IMR-90 (cell line): ENCODE data around the gene PODXL. TPM values are rescaled to one million over a fixed set of nuclear protein-coding genes. Genes with fewer than 3 reads are reported as not detected.

ENCODE experiments used
- ATAC-seq: fragments of 200-7000 bp; cut with Tn5 transposase; 2 replicates; pipeline ENCODE4 v1.9.1; 2020; ENCODE audit warnings: low read depth, mild to moderate bottlenecking, moderate library complexity
- BruUV-seq: library from RNA; stranded (reverse); fragments of 400-500 nt; replicated peaks from 2 replicates; lab custom pipeline; 2021; lab: Mats Ljungman, UMichigan
- CTCF ChIA-PET: fragments of 300-600 bp; formaldehyde crosslinking; extraction: SDS; loops from one replicate; lab custom pipeline; 2021; ENCODE audit warnings: antibody characterized with exemption; lab: Yijun Ruan, JAX
- POLR2A ChIA-PET: fragments of 300-600 bp; sonication (Branson Sonifier 250); formaldehyde crosslinking; loops from one replicate; lab custom pipeline; 2022; ENCODE audit warnings: antibody characterized with exemption; ENCODE audit not compliant: unreplicated experiment; lab: Charles Lee
- DNase-seq: peaks from one replicate; pipeline ENCODE4 v3.0.0; 2013
- H2AFZ ChIP-seq: replicated peaks from 2 replicates; pipeline ENCODE3; 2013; ENCODE audit warnings: low read length, mild to moderate bottlenecking; ENCODE audit not compliant: poor library complexity
- H2AK5ac ChIP-seq: 2 replicates; pipeline ENCODE4 v1.6.1; 2013; ENCODE audit warnings: low read depth, low read length, inconsistent platforms
- H2AK9ac ChIP-seq: replicated peaks from 2 replicates; pipeline ENCODE3; 2013; ENCODE audit warnings: mild to moderate bottlenecking, low read depth, low read length, moderate library complexity; ENCODE audit not compliant: poor library complexity
- H2BK120ac ChIP-seq: 2 replicates; pipeline ENCODE4 v1.6.1; 2013; ENCODE audit warnings: low read depth, low read length, inconsistent platforms
- H2BK15ac ChIP-seq: 3 replicates; pipeline ENCODE4 v1.6.1; 2013; ENCODE audit warnings: low read depth, low read length, inconsistent platforms
- H2BK20ac ChIP-seq: 2 replicates; pipeline ENCODE4 v1.6.1; 2013; ENCODE audit warnings: low read depth, mild to moderate bottlenecking, inconsistent platforms, low read length, moderate library complexity
- H2BK5ac ChIP-seq: 2 replicates; pipeline ENCODE4 v1.6.1; 2013; ENCODE audit warnings: mild to moderate bottlenecking, low read depth, low read length, inconsistent platforms; ENCODE audit not compliant: poor library complexity, severe bottlenecking
- H3K14ac ChIP-seq: replicated peaks from 2 replicates; pipeline ENCODE4 v1.6.1; 2013; ENCODE audit warnings: low read depth, low read length, inconsistent platforms
- H3K18ac ChIP-seq: 2 replicates; pipeline ENCODE4 v1.6.1; 2013; ENCODE audit warnings: low read depth, low read length, control low read depth
- H3K23ac ChIP-seq: 2 replicates; pipeline ENCODE4 v1.6.1; 2013; ENCODE audit warnings: low read depth, low read length, inconsistent platforms
- H3K27ac ChIP-seq: 2 replicates; pipeline ENCODE4 v1.5.1; 2013; ENCODE audit warnings: mild to moderate bottlenecking, control low read depth, low read length; ENCODE audit not compliant: insufficient read depth
- H3K27me3 ChIP-seq: 2 replicates; pipeline ENCODE4 v1.6.1; 2013; ENCODE audit warnings: low read length; ENCODE audit not compliant: control insufficient read depth, insufficient read depth
- H3K36me3 ChIP-seq: 2 replicates; pipeline ENCODE4 v1.6.1; 2013; ENCODE audit warnings: low read length, mixed read lengths; ENCODE audit not compliant: control insufficient read depth, insufficient read depth
- H3K4ac ChIP-seq: 2 replicates; pipeline ENCODE4 v1.6.1; 2013; ENCODE audit warnings: low read depth, low read length, inconsistent platforms
- H3K4me1 ChIP-seq: 2 replicates; pipeline ENCODE4 v1.6.1; 2013; ENCODE audit warnings: low read length, mixed read lengths; ENCODE audit not compliant: control insufficient read depth, insufficient read depth
- H3K4me2 ChIP-seq: 2 replicates; pipeline ENCODE4 v1.6.1; 2013; ENCODE audit warnings: low read depth, mild to moderate bottlenecking, control low read depth, low read length, moderate library complexity
- H3K4me3 ChIP-seq: 2 replicates; pipeline ENCODE4 v1.5.1; 2013; ENCODE audit warnings: low read depth, mild to moderate bottlenecking, control low read depth, low read length, moderate library complexity; ENCODE audit not compliant: insufficient read depth
- H3K56ac ChIP-seq: 2 replicates; pipeline ENCODE4 v1.6.1; 2013; ENCODE audit warnings: low read length, inconsistent platforms; ENCODE audit not compliant: insufficient read depth; ENCODE audit errors: extremely low read depth
- H3K79me1 ChIP-seq, 2 experiments: 2 replicates each; pipeline ENCODE4 v1.6.1; 2013; ENCODE audit warnings: low read length in 2 of 2, inconsistent platforms in 1 of 2, low read depth in 1 of 2
- H3K9ac ChIP-seq: 2 replicates; pipeline ENCODE4 v1.6.1; 2013; ENCODE audit warnings: low read depth, low read length, control low read depth
- H3K9me1 ChIP-seq: 2 replicates; pipeline ENCODE4 v1.6.1; 2013; ENCODE audit warnings: low read length, inconsistent platforms; ENCODE audit not compliant: insufficient read depth
- H3K9me3 ChIP-seq: 2 replicates; pipeline ENCODE4 v1.6.1; 2013; ENCODE audit warnings: low read length; ENCODE audit not compliant: control insufficient read depth, insufficient read depth
- H4K20me1 ChIP-seq: 2 replicates; pipeline ENCODE4 v1.6.1; 2013; ENCODE audit warnings: low read length, inconsistent platforms; ENCODE audit not compliant: insufficient read depth
- H4K5ac ChIP-seq: 2 replicates; pipeline ENCODE4 v1.6.1; 2013; ENCODE audit warnings: mild to moderate bottlenecking, low read depth, low read length, control low read depth
- H4K8ac ChIP-seq, 2 experiments: 2 replicates each; pipeline ENCODE4 v1.6.1; 2013; ENCODE audit warnings: low read depth in 2 of 2, low read length in 2 of 2, control low read depth in 1 of 2, inconsistent platforms in 1 of 2
- H4K91ac ChIP-seq: 2 replicates; pipeline ENCODE4 v1.6.1; 2013; ENCODE audit warnings: low read depth, low read length, inconsistent platforms; ENCODE audit not compliant: insufficient read depth
- ELK1 ChIP-seq: fragments of 150-350 bp; IDR thresholded peaks from 2 replicates; pipeline ENCODE4 v1.6.1; 2016; ENCODE audit warnings: low read depth, mild to moderate bottlenecking, low read length, moderate library complexity, borderline replicate concordance
- MAFK ChIP-seq: IDR thresholded peaks from 2 replicates; pipeline ENCODE4 v1.6.1; 2012; ENCODE audit warnings: low read depth, low read length, improper control_type of control experiment
- WGBS, 2 experiments: methylation state at CpG; one replicate each; pipeline versions ENCODE4 v1.1.5 to v1.1.7; 2013; ENCODE audit warnings: missing lambda C conversion rate in 2 of 2; ENCODE audit not compliant: insufficient read length in 1 of 2; ENCODE audit errors: extremely low coverage in 2 of 2; 5-methylcytosine and 5-hydroxymethylcytosine counted together
- dilution Hi-C: fragments of 300-500 bp; cut with HindIII; formaldehyde crosslinking; loops from one replicate; pipeline ENCODE4 v1.14.3; 2018; ENCODE audit warnings: low sequenced_read_pairs; ENCODE audit not compliant: unreplicated experiment
- in situ Hi-C: fragments of 300-500 bp; cut with MboI; formaldehyde crosslinking; loops from 3 replicates; pipeline ENCODE4 v1.14.3; 2019; ENCODE audit warnings: low sequenced_read_pairs, inconsistent platforms, mixed read lengths
- intact Hi-C: fragments of 100-400 bp; cut with micrococcal nuclease; formaldehyde crosslinking; loops from 2 replicates; pipeline ENCODE4 v1.10.0; 2022
- polyA plus RNA-seq, 3 experiments: library from polyadenylated mRNA; depleted of rRNA; stranded (reverse); fragments of >200 nt; gene quantifications; 2 replicates each; pipeline ENCODE4 v1.2.3, GENCODE V29; 2012; ENCODE audit warnings: low replicate concordance in 1 of 3
- total RNA-seq: library from RNA; depleted of rRNA; stranded (reverse); fragments of >200 nt; gene quantifications from 2 replicates; pipeline ENCODE4 v1.2.3, GENCODE V29; 2012

The PODXL gene
- total and polyA plus RNA-seq, 2 of the 4 experiments (the other 2 are of a cell fraction), result 1.3 to 3.8 TPM

GRCh38 chr7:131489881-131490280 lies 66.5 kb downstream of the PODXL start:
- no peak overlapping the region for H4K8ac ChIP-seq
- no peaks in the 10 kb centered on the region for H3K27me3 ChIP-seq
- dilution Hi-C loops (no loop called here), intact Hi-C loops (no loop called here), in situ Hi-C loops (no loop called here)
- no peak overlapping the region for H3K14ac ChIP-seq
- DNase-seq (no peak), ATAC-seq (no peak)
- TF ChIP-seq ELK1, result no peak
- TF ChIP-seq MAFK, result no peak
- no CpG with 5 or more reads among the region's 4 CpGs for WGBS, 2 experiments
- H3K4ac ChIP-seq, result no peak overlapping the region
- no peak overlapping the region for H3K4me3 ChIP-seq
- H2BK15ac ChIP-seq, result no peak overlapping the region
- peaks cover 0 to 11% of the 10 kb centered on the region in 2 experiments; a peak in 3 of 4 replicates for H3K79me1 ChIP-seq
- H4K5ac ChIP-seq, result no peak overlapping the region
- ChIA-PET CTCF (no interaction called here), POLR2A (no interaction called here)
- H4K20me1 ChIP-seq, result no peaks in the 10 kb centered on the region
- H4K91ac ChIP-seq, result no peak overlapping the region
- no peak overlapping the region for H2BK20ac ChIP-seq
- no peak overlapping the region for H3K9ac ChIP-seq
- no peak overlapping the region for H2BK5ac ChIP-seq
- H3K9me3 ChIP-seq, result no peaks in the 10 kb centered on the region
- no peak overlapping the region for H2AK5ac ChIP-seq
- no peak overlapping the region for H2AK9ac ChIP-seq
- no peak overlapping the region for H3K18ac ChIP-seq
- no peaks in the 10 kb centered on the region for H3K4me1 ChIP-seq
- peaks cover 3% of the 10 kb centered on the region for H3K9me1 ChIP-seq
- no peak overlapping the region for H3K27ac ChIP-seq
- H3K56ac ChIP-seq, result no peak overlapping the region
- no peak overlapping the region for H2BK120ac ChIP-seq
- H3K23ac ChIP-seq, result no peak overlapping the region
- peaks cover 8% of the 10 kb centered on the region for H3K36me3 ChIP-seq
- H2AFZ ChIP-seq, result no peak overlapping the region
- BruUV-seq, result no TSS peak
- no peak overlapping the region for H3K4me2 ChIP-seq
